H1 (cell line): Measurements from ENCODE around the gene ZNF639. TPM values are rescaled to one million over a fixed set of nuclear protein-coding genes. Genes with fewer than 3 reads are reported as not detected.

Source experiments
- CTCF ChIA-PET: fragments of 300-600 bp; sonication (Branson Sonifier 250); formaldehyde crosslinking; loops from one replicate; lab custom pipeline; 2021; ENCODE audit not compliant: partially characterized antibody; lab: Charles Lee
- POLR2A ChIA-PET: fragments of 300-600 bp; sonication (Branson Sonifier 250); formaldehyde crosslinking; loops from one replicate; lab custom pipeline; 2021; ENCODE audit warnings: inconsistent platforms; ENCODE audit not compliant: partially characterized antibody; lab: Charles Lee
- DNase-seq, 2 experiments: peaks; one replicate each; pipeline versions ENCODE4 v3.0.0 to v3.0.0-alpha.2; 2010 to 2022; ENCODE audit warnings: low spot score in 2 of 2, low read depth in 1 of 2, mixed read lengths in 1 of 2
- FAIRE-seq: peaks from 2 replicates; lab custom pipeline; 2011; peaks lifted over from hg19 to GRCh38; lab: Jason Lieb, UNC
- H2AFZ ChIP-seq: 2 replicates; pipeline ENCODE4 v1.8.1; 2012; ENCODE audit warnings: low read length, inconsistent platforms
- H2AK5ac ChIP-seq: 2 replicates; pipeline ENCODE4 v1.6.1; 2013; ENCODE audit warnings: low read depth, low read length
- H2BK120ac ChIP-seq: replicated peaks from 2 replicates; pipeline ENCODE3; 2013; ENCODE audit warnings: low read depth, low read length, inconsistent platforms
- H2BK12ac ChIP-seq: 2 replicates; pipeline ENCODE4 v1.6.1; 2013; ENCODE audit warnings: low read depth, low read length
- H2BK15ac ChIP-seq: 2 replicates; pipeline ENCODE4 v1.6.1; 2013; ENCODE audit warnings: low read length
- H2BK20ac ChIP-seq: 2 replicates; pipeline ENCODE4 v1.6.1; 2013; ENCODE audit warnings: low read length
- H2BK5ac ChIP-seq: 2 replicates; pipeline ENCODE4 v1.6.1; 2013; ENCODE audit warnings: low read depth, low read length
- H3K14ac ChIP-seq: 2 replicates; pipeline ENCODE4 v1.6.1; 2013; ENCODE audit warnings: inconsistent platforms; ENCODE audit not compliant: insufficient read length
- H3K18ac ChIP-seq: 2 replicates; pipeline ENCODE4 v1.6.1; 2013; ENCODE audit warnings: low read length; ENCODE audit errors: extremely low read depth
- H3K23ac ChIP-seq: 2 replicates; pipeline ENCODE4 v1.6.1; 2013; ENCODE audit warnings: inconsistent platforms; ENCODE audit not compliant: insufficient read length
- H3K23me2 ChIP-seq: 2 replicates; pipeline ENCODE4 v1.6.1; 2013; ENCODE audit warnings: low read depth, low read length
- H3K27ac ChIP-seq: 2 replicates; pipeline ENCODE4 v1.6.1; 2011; ENCODE audit warnings: low read depth, low read length, inconsistent platforms
- H3K27me3 ChIP-seq, 4 experiments: replicated peaks in 1 of 4; 1 replicate in 1 of 4; 2 replicates in 3 of 4; pipeline versions ENCODE4 v1.6.1 to v1.8.1; 2011 to 2013; ENCODE audit warnings: low read length in 3 of 4, mild to moderate bottlenecking in 3 of 4, inconsistent platforms in 2 of 4, mixed read lengths in 2 of 4, moderate library complexity in 1 of 4; ENCODE audit not compliant: control insufficient read depth in 3 of 4, insufficient read depth in 3 of 4; ENCODE audit errors: extremely low read depth in 1 of 4
- H3K36me3 ChIP-seq, 4 experiments: 2 replicates each; pipeline versions ENCODE4 v1.6.1 to v1.8.1; 2011 to 2013; ENCODE audit warnings: mild to moderate bottlenecking in 4 of 4, low read length in 3 of 4, moderate library complexity in 2 of 4, control low read depth in 1 of 4, inconsistent platforms in 1 of 4; ENCODE audit not compliant: insufficient read depth in 4 of 4, control insufficient read depth in 2 of 4
- H3K4ac ChIP-seq: replicated peaks from 2 replicates; pipeline ENCODE3; 2013; ENCODE audit warnings: low read length, low read depth, mixed read lengths, inconsistent platforms; ENCODE audit not compliant: insufficient read length
- H3K4me1 ChIP-seq, 4 experiments: replicated peaks in 1 of 4; 1 replicate in 1 of 4; 2 replicates in 3 of 4; pipeline versions ENCODE4 v1.6.1 to v1.8.1; 2011 to 2013; ENCODE audit warnings: low read length in 3 of 4, inconsistent platforms in 2 of 4, mixed read lengths in 1 of 4; ENCODE audit not compliant: insufficient read depth in 4 of 4, control insufficient read depth in 3 of 4
- H3K4me2 ChIP-seq, 2 experiments: 2 replicates each; pipeline versions ENCODE4 v1.6.1 to v1.8.1; 2011 to 2013; ENCODE audit warnings: low read depth in 2 of 2, low read length in 2 of 2, control low read depth in 1 of 2, inconsistent platforms in 1 of 2, mild to moderate bottlenecking in 1 of 2; ENCODE audit not compliant: insufficient read depth in 1 of 2
- H3K4me3 ChIP-seq, 4 experiments: fragments of 200-600, 300-600 bp in 1 of 4; sonication (generic), shearing (Covaris generic), sonication (Bioruptor Twin) in 1 of 4; 2 replicates each; pipeline versions ENCODE4 v1.5.1 to v1.8.1; 2011 to 2016; ENCODE audit warnings: low read length in 4 of 4, low read depth in 3 of 4, control low read depth in 2 of 4, inconsistent platforms in 2 of 4, mild to moderate bottlenecking in 2 of 4, mixed read lengths in 1 of 4, moderate library complexity in 1 of 4; ENCODE audit not compliant: insufficient read depth in 2 of 4; ENCODE audit errors: extremely low read depth in 1 of 4
- H3K56ac ChIP-seq: replicated peaks from 2 replicates; pipeline ENCODE3; 2013; ENCODE audit warnings: low read depth, mild to moderate bottlenecking, mixed read lengths, low read length, inconsistent platforms; ENCODE audit not compliant: insufficient read length
- H3K79me1 ChIP-seq: 2 replicates; pipeline ENCODE4 v1.6.1; 2013; ENCODE audit warnings: low read depth, low read length, control low read depth
- H3K79me2 ChIP-seq, 2 experiments: 2 replicates each; pipeline versions ENCODE4 v1.6.1 to v1.8.1; 2012 to 2013; ENCODE audit warnings: low read length in 2 of 2, mild to moderate bottlenecking in 2 of 2, inconsistent platforms in 1 of 2; ENCODE audit not compliant: insufficient read depth in 2 of 2, control insufficient read depth in 1 of 2
- H3K9ac ChIP-seq, 4 experiments: replicated peaks in 1 of 4; 1 replicate in 1 of 4; 2 replicates in 3 of 4; pipeline versions ENCODE4 v1.6.1 to v1.8.1; 2011 to 2013; ENCODE audit warnings: low read depth in 3 of 4, low read length in 3 of 4, control low read depth in 2 of 4, mild to moderate bottlenecking in 2 of 4, moderate library complexity in 2 of 4, inconsistent platforms in 1 of 4; ENCODE audit errors: extremely low read depth in 1 of 4
- H3K9me3 ChIP-seq, 2 experiments: 2 replicates each; pipeline versions ENCODE4 v1.6.1 to v1.8.1; 2012 to 2013; ENCODE audit warnings: mild to moderate bottlenecking in 2 of 2, moderate library complexity in 2 of 2, control low read depth in 1 of 2, inconsistent platforms in 1 of 2, low read depth in 1 of 2, low read length in 1 of 2, mixed read lengths in 1 of 2; ENCODE audit not compliant: insufficient read depth in 2 of 2
- H4K20me1 ChIP-seq, 2 experiments: replicated peaks in 1 of 2; 2 replicates each; pipeline versions ENCODE3 to v1.8.1; 2011 to 2013; ENCODE audit warnings: inconsistent platforms in 2 of 2, low read length in 2 of 2, mild to moderate bottlenecking in 1 of 2; ENCODE audit not compliant: insufficient read depth in 2 of 2, control insufficient read depth in 1 of 2
- H4K5ac ChIP-seq: 2 replicates; pipeline ENCODE4 v1.6.1; 2013; ENCODE audit warnings: low read length, low read depth, mixed read lengths, inconsistent platforms; ENCODE audit not compliant: insufficient read length
- H4K8ac ChIP-seq: 2 replicates; pipeline ENCODE4 v1.8.0; 2013; ENCODE audit warnings: mild to moderate bottlenecking, moderate library complexity, low read length, inconsistent platforms; ENCODE audit not compliant: insufficient read depth; ENCODE audit errors: extremely low read depth
- H4K91ac ChIP-seq: replicated peaks from 2 replicates; pipeline ENCODE3; 2013; ENCODE audit warnings: low read length, mixed read lengths, inconsistent platforms; ENCODE audit not compliant: insufficient read length
- EP300 ChIP-seq, 2 experiments: IDR thresholded peaks; 1 replicate in 1 of 2; 2 replicates in 1 of 2; pipeline ENCODE4 v1.6.1; 2011 to 2012; ENCODE audit warnings: low read depth in 2 of 2, low read length in 2 of 2, mild to moderate bottlenecking in 2 of 2, borderline replicate concordance in 1 of 2, inconsistent platforms in 1 of 2, moderate library complexity in 1 of 2
- SP1 ChIP-seq: IDR thresholded peaks from 2 replicates; pipeline ENCODE4 v1.6.1; 2011; ENCODE audit warnings: low read depth, low read length
- TEAD4 ChIP-seq: IDR thresholded peaks from 2 replicates; pipeline ENCODE4 v1.6.1; 2012; ENCODE audit warnings: low read depth, low read length, inconsistent platforms, mixed read lengths
- WGBS, 2 experiments: shearing (Covaris generic) in 1 of 2; methylation state at CpG; one replicate each; pipeline versions ENCODE4 v1.1.6 to v1.1.7; 2013 to 2015; ENCODE audit warnings: low lambda C conversion rate in 2 of 2, mixed read lengths in 2 of 2, inconsistent platforms in 1 of 2, low coverage in 1 of 2, missing lambda C conversion rate in 1 of 2; ENCODE audit not compliant: insufficient replicate concordance in 2 of 2, insufficient coverage in 1 of 2, insufficient read length in 1 of 2; ENCODE audit errors: extremely low coverage in 1 of 2, missing lambda C conversion rate in 1 of 2; 5-methylcytosine and 5-hydroxymethylcytosine counted together
- polyA plus RNA-seq, 7 experiments: library from polyadenylated mRNA; depleted of rRNA in 3 of 7; stranded (reverse) in 5 of 7; unstranded in 2 of 7; fragments of >200 nt in 5 of 7; fragments of 200-250 nt in 2 of 7; gene quantifications; 1 replicate in 5 of 7; 2 replicates in 1 of 7; 4 replicates in 1 of 7; pipeline versions ENCODE4 v1.2.1 to v1.2.3, GENCODE V29; 2011 to 2013; ENCODE audit warnings: missing spikeins in 2 of 7, mixed read lengths in 2 of 7
- total RNA-seq: library from RNA; stranded (reverse); fragmentation: NEBNext Ultra II Directional; extraction: Animal tissue kit (Norgen Biotek cat#: 25700); gene quantifications from 2 replicates; pipeline ENCODE4 v1.2.1, GENCODE V29; 2021
- TF ChIP-seq, protein P1 (sequence below): IDR thresholded peaks from 2 replicates; pipeline ENCODE4 v1.6.1; 2012; ENCODE audit warnings: inconsistent platforms

ZNF639 gene
- total and polyA plus RNA-seq, 2 of the 8 experiments (the other 6 are each of a cell fraction or from before 2014, with no cell fraction given) = 9.1 to 41.4 TPM

DNA sequence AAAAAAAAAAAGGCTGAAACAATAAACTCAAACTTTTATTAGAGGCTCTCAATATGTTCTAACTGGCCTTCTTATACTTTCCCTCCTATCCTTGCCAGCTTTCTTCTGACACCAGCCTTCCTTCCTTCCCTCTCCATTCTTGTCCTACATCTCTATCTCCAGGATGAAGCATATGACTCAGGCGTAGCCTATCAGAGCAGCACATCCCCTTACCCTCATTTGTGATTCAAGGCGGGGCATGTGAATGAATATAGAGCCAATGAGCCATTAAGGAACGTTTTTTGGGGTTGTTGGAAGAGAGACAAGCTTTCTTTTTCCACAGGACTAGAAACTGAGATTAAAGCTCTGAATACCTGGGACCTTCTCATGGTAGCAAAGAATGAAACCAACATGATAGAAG is 46.8 kb upstream of the ZNF639 start:
- POLR2A ChIA-PET = no interaction called here
- DNase-seq = no peak

More for the DNA sequence above, 46.8 kb upstream of the ZNF639 start:
- Histone ChIP-seq H4K20me1 (no peaks in the 10 kb centered on the region), H3K27ac (no peak overlapping the region), H3K9me3 (no peaks in the 10 kb centered on the region), H3K23ac (no peak overlapping the region), H4K91ac (no peak overlapping the region), H2AFZ (peak overlapping the region; percentile 41; the same call in 1 of the 2 replicates), H3K4me3 (no peak overlapping the region), H2BK12ac (no peak overlapping the region), H4K8ac (no peak overlapping the region), H3K9ac (no peak overlapping the region), H2BK5ac (no peak overlapping the region), H4K5ac (no peak overlapping the region), H3K27me3 (no peaks in the 10 kb centered on the region), H3K4me1 (peaks cover 0 to 4% (median 0%) of the 10 kb centered on the region in 4 experiments; a peak in 1 of 7 replicates), H2BK15ac (no peak overlapping the region), H3K56ac (no peak overlapping the region), H3K23me2 (no peaks in the 10 kb centered on the region), H3K4me2 (no peak overlapping the region), H3K18ac (no peak overlapping the region), H2AK5ac (no peak overlapping the region), H3K79me1 (no peaks in the 10 kb centered on the region), H3K36me3 (no peaks in the 10 kb centered on the region), H2BK20ac (no peak overlapping the region), H3K79me2 (no peaks in the 10 kb centered on the region), H2BK120ac (no peak overlapping the region), H3K14ac (no peak overlapping the region), H3K4ac (no peak overlapping the region)
- no peak for TF ChIP-seq TEAD4
- TF ChIP-seq EP300 (IDR thresholded peaks at IDR 0.05; ENCODE audit: borderline replicate concordance in 1 of 2, low read depth in 2 of 2, low read length in 2 of 2) = no peak
- TF ChIP-seq, protein P1, sequence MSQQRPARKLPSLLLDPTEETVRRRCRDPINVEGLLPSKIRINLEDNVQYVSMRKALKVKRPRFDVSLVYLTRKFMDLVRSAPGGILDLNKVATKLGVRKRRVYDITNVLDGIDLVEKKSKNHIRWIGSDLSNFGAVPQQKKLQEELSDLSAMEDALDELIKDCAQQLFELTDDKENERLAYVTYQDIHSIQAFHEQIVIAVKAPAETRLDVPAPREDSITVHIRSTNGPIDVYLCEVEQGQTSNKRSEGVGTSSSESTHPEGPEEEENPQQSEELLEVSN = no peak
- TF ChIP-seq SP1 = no peak
- WGBS, 2 experiments = 82% methylated on average over 3 of the region's 3 CpGs; no CpG with 5 or more reads in 1 of the 2 experiments
- FAIRE-seq = peak; percentile 24
- CTCF ChIA-PET = interaction anchor here (0.6 to 1.2 kb wide), 4 partner anchors 8 to 1296 kb away, joined by 3 to 5 read pairs (median 3); no protein-coding TSS in a partner anchor
